Measurements from ENCODE around the gene MTMR12.

- no peak for TF ChIP-seq YY1 (IDR thresholded peaks at IDR 0.05; ENCODE audit: insufficient read depth, insufficient read length)
- no peak for TF ChIP-seq SUZ12 (IDR thresholded peaks at IDR 0.05; ENCODE audit: extremely low read depth, insufficient read depth, insufficient read length)
Observed at GRCh38 chr5:32326216-32326772, 13.6 kb upstream of the MTMR12 start.
